Measurements from ENCODE around the gene NPAS3.
A peak's percentile ranks its signal among the peaks of the same experiment; 100 is the strongest.

NPAS3 gene

DNA sequence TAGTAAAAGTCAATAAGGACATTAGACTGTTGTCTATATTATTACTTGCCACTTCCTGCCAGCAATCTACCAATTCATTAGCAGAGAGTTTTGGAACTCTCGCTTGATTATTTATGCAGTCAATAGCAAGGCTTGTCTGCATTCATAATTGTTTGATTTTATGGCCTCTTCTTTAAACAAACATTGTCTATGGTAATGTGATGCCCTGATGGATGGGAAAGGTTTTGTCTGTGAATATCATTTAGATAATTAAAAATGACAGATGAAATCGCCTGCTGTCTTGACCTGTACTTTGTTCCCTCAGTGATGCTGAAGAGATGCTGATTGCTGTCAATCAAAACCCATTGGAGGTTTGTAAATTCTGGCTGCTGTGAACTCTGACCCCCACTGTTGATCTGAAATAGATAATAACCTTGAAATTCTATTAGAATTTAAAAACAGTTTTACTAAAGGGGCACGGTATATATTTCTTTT, 455.3 kb downstream of the NPAS3 start:
- DNase-seq = no peak

DNA sequence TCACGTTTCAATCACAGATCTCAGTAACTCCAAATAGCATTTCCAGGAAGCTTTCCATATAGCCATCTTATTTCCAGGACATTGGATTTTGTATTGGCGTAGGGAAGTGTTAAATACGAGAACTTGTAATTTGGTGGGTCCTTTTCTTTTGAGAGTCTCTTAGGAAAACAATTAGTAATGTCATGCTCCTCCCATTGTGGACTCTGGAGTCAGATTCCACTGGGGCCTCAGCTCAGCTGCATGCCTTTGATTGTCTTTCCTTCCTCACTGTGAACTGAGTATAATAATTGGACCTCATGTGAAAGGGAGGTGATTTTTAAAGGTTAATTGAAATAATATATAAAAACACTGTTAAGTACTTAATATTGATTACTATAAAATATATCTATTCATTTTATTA, 462.6 kb downstream of the NPAS3 start:
- no peak for DNase-seq

DNA sequence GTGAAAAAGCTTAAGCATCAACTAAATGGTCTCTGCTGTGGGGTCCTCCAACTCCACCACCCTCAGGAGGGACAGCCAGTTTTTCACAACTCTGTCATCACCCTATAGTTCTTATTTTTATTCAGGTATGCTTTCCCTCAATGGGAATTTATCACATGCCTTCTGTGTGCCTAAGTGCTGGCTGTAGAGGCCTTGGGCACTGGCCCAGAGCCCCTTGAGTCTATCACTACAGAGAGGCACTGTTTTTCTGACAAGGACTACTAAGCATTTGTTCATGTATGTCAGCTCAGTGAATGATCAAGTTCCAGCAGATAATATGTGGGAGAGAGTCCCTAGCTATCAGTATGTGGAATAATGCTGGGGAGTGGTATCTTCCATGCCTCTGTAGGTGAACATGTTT, 463.9 kb downstream of the NPAS3 start:
- no peak for DNase-seq

DNA sequence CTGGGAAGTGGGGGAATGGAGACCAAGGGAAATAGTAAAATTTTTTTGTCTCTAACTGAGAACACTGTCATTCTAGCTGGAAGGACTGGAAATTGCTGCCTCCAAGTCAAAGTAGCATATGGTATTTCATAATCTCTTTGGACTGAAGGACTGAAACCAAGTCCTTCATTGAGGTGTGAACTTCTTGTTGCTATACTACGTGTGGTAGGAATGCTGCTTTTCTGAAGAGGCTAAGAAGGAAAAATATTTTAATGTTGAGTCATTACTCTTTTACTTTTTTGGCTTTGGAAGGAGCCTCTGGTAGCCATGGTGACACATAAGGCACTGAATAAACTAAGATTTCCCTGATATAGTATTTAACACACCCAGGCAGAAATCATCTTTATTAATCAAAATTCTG, 465.4 kb downstream of the NPAS3 start:
- no peak for DNase-seq

DNA sequence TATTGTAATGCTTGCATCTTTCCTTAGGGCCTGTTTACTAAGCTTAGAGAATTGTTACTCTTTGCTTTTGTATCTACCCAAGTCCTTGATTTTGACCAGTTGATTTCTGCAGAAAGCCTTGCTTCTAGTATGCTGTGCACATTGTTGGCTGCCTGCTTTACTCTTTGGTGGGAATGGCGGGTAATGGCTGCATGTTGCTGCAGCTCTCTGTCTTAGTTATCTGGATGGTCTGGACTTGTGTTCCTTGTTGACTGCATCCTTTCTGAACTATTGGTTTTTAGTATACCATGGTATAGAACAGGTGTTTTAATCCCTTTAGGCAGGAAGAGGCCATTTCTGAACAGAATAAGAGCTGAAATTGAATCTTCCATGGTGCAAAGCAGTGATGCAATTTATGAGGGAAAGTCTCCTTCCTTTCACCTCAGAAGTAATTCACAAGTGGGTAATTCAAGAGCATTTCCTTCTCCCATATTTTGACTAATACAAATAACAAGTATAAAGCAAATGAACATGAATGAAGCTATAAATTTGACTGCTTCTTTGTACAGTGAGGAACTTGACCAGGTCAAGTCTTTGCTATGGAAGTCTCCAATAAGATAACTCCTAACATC, 466.4 kb downstream of the NPAS3 start:
- no peak for DNase-seq

DNA sequence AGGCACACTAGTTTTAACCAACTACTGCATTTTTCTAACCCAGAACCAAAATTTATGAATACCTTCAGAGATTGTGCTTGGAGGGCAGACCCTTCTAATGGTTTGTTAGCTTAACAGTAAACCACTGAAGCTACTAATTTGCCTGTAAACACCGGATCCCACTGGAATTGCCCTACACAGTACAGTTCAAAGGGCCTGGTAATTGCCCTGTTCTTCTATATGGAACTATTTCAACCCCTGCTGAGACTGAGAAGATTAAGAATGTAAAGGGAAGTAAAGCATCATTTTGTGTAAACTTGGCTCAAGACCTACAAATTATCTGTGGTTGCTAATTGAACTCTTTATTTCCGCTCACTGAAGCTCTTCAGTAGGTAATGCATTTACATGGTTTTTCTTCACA, 468.1 kb downstream of the NPAS3 start:
- DNase-seq = no peak

DNA sequence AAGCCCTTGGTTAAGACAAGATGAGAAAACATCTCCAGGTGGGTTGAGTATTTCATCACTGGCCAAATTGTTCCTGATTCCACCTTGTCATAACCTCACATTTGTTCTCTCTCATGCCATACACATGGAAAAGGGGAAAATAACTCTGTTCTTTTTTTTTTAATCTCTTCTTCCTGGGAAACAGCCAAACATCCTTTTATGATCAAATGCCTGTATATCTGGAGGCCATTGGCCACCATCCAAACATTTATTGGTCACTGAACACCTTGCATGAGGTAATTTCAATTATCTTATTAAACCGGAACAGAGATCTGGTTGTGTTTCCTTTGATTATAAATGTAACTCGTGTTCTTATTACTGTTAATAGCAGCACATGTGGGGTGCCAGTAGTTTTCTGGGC, 469.6 kb downstream of the NPAS3 start:
- no peak for DNase-seq

DNA sequence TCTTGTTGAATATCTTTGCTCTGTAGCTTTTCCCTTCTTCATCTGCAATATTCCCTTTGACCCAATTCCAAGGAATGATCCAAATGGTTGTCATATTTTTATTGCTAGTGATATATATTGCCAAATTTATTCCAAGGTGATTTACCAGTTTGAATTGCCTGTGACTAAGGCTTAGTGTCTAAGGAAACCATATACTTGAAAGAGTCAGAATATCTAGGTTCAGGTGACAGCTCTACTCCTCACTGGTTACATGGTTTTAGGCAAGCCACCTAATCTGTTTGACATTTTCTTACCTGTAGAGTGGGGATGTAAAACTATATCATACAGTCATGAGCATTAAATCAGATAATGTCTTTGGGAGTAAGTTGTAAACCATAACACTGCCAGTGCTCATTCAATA, 473.8 kb downstream of the NPAS3 start:
- no peak for DNase-seq

DNA sequence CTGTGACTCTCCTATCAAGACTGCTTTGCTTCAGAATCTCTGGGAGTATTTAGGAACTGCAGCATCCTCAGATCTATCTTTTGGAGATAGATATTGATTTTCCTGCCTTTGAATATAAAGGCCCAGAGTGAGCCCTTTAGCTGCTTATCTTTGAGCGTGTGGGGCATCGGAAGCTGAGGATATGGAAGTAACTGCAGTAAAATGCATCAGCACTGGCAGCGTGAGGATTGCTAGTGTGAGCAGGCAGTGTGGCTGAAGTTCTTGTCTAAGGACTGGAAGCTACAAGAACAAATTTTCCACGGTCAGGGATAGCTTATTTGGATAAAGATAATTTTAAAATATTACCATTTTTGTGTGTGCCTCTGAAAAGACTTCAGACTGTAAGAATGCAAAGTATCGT, 474.7 kb downstream of the NPAS3 start:
- DNase-seq = no peak

DNA sequence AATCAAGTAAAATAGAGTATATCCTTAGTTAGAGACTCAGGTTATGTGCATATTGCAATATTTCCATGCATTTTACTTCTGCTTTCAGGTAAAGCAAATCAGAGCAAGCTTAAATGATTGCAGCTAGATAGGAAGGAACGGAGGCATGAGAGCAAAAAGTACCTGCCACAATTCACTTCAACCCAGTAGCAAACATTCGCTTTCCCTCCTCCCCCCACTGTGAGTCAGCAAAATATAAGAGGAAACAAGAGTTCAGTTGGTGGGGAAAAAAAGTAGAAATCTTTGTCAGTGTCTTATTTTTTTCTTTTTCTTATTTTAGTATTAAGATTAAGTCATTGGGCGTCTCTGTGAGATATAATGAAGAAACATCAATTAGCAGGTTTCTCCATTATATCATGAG, 475.4 kb downstream of the NPAS3 start:
- DNase-seq = no peak

DNA sequence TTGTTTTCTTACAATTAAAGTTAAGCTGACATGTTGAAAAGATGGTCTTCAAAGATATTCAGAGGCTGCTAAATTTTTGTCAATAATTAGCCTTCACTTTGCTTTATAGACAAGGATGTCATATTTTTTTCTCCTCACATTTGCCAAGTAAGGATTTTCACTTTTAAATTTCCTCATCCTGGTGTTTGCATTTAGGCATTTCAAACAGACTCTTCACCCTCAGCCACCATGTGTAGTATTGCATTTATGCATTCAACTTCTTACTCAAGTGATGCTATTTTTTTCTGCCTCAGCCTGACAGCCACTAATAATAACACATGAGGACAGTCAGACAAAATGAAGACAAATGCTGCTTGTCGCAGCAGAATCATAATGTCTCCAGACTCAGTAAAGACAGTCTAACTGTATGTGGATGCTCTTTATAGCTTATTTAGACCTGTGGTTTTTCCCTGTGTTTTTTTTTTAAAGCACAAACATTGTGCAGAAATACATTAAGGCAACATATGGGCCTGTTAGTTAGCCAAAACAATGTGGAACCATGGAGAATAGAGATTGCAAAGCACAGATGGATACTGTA, 481.5 kb downstream of the NPAS3 start:
- no peak for DNase-seq

DNA sequence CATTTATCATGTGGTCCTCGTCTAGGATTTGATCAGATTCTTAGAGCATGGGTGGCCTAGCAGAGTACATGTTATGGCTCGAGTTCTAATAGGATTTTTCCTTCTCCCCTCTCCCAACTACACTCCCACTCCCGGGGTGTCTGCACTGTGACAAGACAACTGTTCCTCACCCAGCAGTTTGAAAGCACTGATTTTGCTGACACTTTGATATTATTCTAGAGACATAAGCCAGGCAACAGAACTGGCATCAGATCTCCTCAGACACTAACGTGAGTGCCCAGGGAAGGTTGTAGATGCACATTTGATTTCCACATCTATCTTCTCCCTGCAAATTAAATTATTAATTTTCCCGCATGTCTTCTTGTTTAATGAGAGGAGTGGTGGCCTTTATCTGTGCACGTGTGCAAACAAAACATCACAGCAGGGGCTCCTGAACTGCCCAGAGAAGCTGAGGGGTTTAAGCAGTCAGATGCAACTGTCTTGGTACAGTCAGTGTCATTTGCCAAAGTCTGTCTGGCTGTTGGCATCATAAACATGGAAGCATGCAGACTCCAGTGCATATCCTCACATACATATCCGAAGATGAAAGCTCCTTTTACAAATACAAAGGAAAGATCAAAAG, 491.8 kb downstream of the NPAS3 start:
- DNase-seq = no peak

DNA sequence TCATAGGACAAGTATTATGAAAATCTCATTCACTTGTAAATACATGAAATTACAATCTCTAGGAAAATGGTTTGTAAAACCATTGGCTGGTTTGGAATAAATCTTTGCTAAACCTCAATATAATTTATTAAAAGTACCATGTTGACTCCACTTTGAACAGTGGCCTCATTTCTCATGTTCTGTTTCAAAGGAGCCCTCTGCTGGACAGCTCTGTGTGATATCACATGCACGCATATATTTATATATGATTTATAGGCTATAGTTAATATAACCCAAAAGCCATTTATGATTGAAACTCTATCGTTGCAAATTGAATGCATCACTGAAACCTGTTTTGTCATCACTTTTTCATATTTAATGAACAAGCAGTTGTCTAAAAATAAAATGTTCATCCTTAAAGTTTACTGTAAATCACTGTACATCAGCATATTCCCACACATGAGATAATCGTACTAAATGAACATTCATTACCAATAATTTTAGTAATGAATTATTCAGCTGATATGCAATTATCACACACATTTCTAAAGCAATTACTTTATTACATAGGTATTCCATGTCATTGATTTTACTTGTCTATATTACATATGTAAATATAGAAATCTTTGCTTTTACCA, 493.8 kb downstream of the NPAS3 start:
- peak; percentile 44 for DNase-seq

DNA sequence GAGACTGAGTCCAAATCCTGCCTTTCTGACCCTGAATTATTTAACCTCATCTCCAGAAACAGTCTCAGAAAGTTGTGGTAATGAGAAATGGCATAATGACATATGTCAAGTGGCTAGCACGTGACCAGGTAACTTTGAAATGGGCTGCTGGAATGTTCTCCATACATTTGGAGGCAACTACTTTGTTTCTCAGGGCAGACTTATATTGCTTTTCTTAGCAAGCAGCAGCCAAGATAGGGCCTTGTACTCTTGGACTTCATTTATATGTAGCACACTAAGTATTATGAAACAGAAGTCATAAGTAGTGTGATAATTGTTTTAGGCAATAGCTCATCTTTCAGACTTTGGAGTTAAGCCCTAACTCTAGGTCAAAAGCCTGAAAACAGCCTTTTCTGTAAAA, 494.7 kb downstream of the NPAS3 start:
- DNase-seq = no peak

DNA sequence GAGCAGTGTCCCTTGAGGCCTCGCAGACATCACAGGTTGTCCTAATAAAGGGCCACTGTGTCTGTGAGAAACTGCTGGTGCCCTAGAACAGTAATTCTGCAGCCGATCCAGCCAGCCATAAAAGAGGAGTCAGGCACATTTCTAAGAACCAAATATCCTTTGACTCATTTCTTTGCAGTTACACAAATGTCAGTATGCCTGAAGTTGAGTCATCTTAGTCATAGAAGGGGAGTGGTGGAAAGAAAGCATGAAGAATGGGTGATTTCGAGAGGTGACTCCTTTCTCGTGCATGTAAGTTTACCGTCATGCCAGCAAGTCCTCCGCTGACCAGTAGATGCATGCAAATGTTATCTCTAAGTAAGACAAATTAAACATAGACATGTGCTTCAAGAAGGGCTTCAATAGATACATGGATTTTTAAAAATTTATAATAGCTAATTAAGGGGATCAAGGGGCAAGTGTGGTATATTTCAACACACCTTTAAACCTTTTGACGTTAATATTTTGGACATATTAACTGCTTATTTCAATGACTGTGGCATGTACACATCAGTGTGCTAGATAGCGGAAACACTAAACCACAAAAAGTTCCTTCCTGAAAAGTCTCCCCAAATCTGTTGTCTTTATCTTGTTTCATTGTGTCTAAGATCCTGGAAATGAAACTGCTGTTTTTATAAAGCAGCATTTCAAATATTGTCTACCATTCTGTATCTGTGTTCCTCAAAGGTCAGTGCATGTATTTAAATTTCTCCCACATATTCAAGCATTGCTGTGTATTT, 497.4 kb downstream of the NPAS3 start:
- no peak for DNase-seq

DNA sequence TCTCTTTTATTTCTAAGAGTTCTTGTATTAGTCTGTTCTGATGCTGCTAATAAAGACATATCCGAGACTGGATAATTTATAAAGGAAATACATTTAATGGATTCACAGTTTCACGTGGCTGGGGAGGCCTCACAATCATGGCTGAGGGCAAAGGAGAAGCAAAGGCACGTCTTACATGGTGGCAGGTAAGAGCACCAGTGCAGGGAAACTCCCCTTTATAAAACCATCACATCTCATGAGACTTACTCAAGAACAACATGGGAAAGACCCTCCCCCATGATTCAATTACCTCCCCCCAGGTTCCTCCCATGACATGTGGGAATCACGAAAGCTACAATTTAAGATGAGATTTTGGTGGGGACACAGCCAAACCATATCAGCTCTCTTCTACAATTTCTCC, 503.0 kb downstream of the NPAS3 start:
- no peak for DNase-seq

DNA sequence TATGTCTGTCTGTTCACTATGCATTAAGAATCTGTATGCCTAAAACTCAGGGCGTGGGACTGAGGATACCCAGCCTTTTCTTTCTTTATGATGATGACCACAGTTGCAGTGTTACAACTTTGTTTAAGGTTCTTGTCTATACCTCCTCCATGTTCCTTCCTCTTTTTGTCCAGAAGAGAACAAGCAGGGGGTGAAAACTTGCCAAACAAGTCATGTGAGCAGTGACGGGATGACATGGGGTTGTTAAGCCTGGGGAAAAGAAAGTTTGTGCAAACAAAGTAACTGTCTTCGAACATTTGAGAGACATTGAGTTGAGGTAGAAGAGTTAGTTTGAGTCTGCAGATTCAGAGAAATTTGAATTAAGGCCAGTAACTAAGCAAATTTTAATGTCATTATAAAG, 505.5 kb downstream of the NPAS3 start:
- DNase-seq = no peak

DNA sequence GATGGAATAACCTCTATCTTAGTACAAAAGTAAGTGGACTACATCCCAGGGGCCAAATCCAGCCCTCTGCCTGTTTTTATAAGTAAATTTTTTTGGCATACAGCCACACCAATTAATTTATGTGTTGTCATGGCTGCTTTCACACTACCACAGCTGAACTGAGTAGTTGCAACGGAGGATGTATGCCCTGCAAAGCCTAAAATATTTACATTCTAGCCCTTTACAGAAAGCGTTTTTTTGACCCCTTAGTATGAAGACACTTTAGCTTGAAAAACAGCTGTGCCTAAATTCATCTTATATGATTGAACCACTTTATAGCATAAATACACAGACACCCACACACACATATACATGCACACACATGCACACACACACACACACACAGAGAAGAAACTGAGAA, 510.6 kb downstream of the NPAS3 start:
- DNase-seq = no peak

DNA sequence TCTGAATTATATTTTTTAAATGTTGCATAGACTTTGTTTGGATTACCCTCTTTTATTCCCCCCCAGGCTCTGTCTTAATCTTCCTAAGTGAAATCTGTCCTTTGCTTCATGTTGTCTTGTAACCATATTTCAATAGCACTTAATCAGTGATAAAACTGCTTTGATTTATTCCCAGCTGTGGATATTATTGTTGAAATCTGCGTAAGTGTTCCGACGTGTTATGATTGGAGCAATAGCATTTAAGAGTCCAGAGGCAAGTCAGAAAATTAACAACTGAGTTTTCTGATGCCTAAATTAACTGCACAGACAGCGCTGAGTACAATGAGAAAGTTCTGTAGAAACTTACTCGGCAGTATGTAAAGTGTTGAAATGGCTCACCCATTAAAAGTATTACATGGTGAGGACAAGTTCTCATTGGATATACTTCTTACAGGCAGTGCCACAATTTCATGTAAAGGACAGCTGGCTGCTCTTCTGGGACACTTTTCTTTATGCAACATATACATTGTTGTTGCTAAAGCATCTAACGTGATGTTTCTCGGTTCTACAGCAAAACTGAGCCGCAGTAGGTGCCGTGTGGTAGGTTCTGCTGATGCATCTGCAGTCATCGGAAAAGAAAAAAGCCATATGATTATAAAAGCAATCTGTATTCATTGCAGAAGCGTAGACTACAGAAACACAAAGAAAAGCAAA, 511.2 kb downstream of the NPAS3 start:
- DNase-seq = no peak

DNA sequence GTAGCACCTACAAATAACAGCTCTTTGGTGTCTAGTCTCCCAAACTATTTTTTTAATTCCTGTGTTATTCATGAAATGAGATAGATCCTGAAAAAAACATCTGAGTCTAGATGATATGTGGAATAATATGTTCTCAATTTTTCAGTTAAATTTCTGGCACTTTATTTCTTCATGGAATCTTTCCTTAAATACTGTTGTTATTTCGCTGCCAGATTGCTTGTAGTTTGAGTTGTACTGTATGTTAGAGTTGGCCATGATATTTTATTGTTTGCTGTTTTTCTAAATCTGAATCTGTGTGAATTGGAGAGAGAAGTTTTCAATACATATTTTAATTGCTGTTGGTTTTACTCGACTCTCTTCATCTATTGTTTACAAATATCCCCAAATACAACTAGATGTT, 511.7 kb downstream of the NPAS3 start:
- no peak for DNase-seq

DNA sequence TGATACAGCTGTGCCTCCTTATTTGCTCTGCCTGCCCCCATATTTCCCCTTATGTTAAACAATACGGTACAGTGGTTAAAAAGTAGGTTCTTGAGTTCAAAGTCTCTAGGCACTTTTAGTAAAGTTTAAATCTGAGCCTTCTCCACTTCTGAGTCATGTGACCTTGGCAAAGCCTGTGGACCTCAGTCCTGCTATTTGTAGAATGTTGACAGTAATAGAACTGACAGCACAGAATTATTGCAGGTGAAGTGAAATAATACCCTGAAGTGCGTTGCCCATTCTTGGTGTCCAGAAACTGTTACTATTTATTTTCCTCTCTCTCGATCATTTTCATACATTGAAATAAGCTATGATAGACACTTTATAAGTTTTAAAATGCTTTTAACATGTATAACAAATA, 512.5 kb downstream of the NPAS3 start:
- DNase-seq = no peak

DNA sequence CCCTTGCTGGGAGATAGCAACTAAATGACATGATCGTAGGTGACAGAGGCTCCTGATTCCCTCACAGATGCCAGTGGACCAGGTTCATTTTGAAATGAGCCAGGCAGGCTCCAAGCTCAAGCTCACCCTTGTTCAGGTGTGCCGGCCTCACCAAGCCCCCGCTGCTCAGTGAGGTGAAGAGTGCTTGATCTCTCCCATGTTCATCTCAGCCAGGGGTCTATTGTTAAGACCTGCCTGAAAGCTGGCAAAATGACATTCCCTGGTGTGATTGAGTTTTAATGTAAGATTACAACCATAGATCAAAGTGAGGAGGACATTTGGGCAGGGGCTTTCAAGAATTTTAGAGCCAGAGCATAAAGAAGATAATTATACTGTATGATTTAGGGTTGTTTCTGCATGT, 514.3 kb downstream of the NPAS3 start:
- DNase-seq = no peak

DNA sequence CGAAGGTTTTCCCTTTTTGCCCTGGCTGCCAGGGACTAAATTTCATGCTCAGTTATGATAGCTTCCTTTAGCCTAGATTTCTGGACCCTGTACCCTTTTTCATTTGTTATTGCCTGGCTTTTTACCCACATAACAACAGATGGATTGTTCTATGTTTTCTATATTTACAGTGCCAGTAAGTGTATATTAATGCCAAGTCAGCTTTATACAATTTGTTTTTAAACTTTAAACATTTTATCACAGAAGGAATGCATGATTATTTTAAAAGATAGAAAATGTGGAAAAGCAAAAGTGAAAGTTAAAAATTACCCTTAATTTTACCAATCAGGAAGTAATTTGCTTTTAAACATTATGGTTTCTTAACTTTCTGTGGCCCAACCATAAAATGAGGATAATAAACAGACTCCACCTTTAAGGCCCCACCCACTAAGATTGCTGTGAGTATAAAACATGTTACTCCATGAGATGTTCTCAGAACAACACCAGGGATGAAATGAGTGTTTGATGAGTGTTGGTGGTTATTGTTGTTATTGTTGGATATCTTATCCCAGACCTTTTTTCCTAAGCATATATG, 515.4 kb downstream of the NPAS3 start:
- no peak for DNase-seq
